ENCODE data around the gene FMN1. TPM values are rescaled to one million over a fixed set of nuclear protein-coding genes. Genes with fewer than 3 reads are reported as not detected.
A peak's percentile ranks its signal among the peaks of the same experiment; 100 is the strongest.

The FMN1 gene
- total RNA-seq, 4 donors from 2014 or later: 5.1 to 13.3 (median 9.0) TPM

- H3K36me3 ChIP-seq: no peaks in the 10 kb centered on the region
- ATAC-seq: no peak
Measured at GRCh38 chr15:33215941-33216872, 21.7 kb upstream of the FMN1 start.

GRCh38 chr15:33211176-33211808, 16.8 kb upstream of the FMN1 start:
- Histone ChIP-seq H3K9me3 (no peaks in the 10 kb centered on the region), H3K4me1 (no peaks in the 10 kb centered on the region), H3K36me3 (no peaks in the 10 kb centered on the region), H3K27me3 (no peaks in the 10 kb centered on the region), H3K4me3 (no peak overlapping the region), H3K27ac (no peak overlapping the region)
- TF ChIP-seq EP300 (IDR thresholded peaks at IDR 0.05) (no peak), CTCF (IDR thresholded peaks at IDR 0.05) (no peak), POLR2AphosphoS5 (IDR thresholded peaks at IDR 0.05) (no peak), POLR2A (IDR thresholded peaks at IDR 0.05) (no peak)
- 49 to 52% methylated on average over 2 to 3 of the region's 3 CpGs for WGBS, 2 donors (ENCODE audit: low coverage in 1 of 2)
- ATAC-seq: no peak

More at GRCh38 chr15:33215941-33216872, 21.7 kb upstream of the FMN1 start:
- no peak overlapping the region for H3K27ac ChIP-seq
- TF ChIP-seq CTCF (IDR thresholded peaks at IDR 0.05) (peak in 1 of 4 experiments; percentile 17), POLR2AphosphoS5 (IDR thresholded peaks at IDR 0.05) (no peak)
- H3K27me3 ChIP-seq: no peaks in the 10 kb centered on the region
- no peaks in the 10 kb centered on the region for H3K4me1 ChIP-seq
- no peaks in the 10 kb centered on the region for H3K9me3 ChIP-seq
- H3K4me3 ChIP-seq: no peak overlapping the region
- 94 to 100% methylated on average over 2 to 3 of the region's 3 CpGs for WGBS, 2 donors (ENCODE audit: low coverage in 1 of 2)

GRCh38 chr15:33209575-33210481, 15.3 kb upstream of the FMN1 start:
- WGBS, 2 donors (ENCODE audit: low coverage in 1 of 2): 71 to 73% methylated on average over 2 of the region's 2 CpGs
- TF ChIP-seq EP300 (IDR thresholded peaks at IDR 0.05) (no peak), POLR2AphosphoS5 (IDR thresholded peaks at IDR 0.05) (no peak), CTCF (IDR thresholded peaks at IDR 0.05) (no peak), POLR2A (IDR thresholded peaks at IDR 0.05) (no peak)

GRCh38 chr15:33207646-33208045, 13.1 kb upstream of the FMN1 start:
- no peak overlapping the region for H3K27ac ChIP-seq
- H3K9me3 ChIP-seq: no peaks in the 10 kb centered on the region
- H3K27me3 ChIP-seq: no peaks in the 10 kb centered on the region
- ATAC-seq: no peak
- H3K4me3 ChIP-seq: no peak overlapping the region
- WGBS, 2 donors (ENCODE audit: low coverage in 1 of 2): 79 to 83% methylated on average over 3 to 4 of the region's 4 CpGs
- H3K36me3 ChIP-seq: no peaks in the 10 kb centered on the region
- no peaks in the 10 kb centered on the region for H3K4me1 ChIP-seq
- TF ChIP-seq POLR2AphosphoS5 (IDR thresholded peaks at IDR 0.05): no peak
- TF ChIP-seq POLR2A (IDR thresholded peaks at IDR 0.05): no peak
- TF ChIP-seq EP300 (IDR thresholded peaks at IDR 0.05): no peak
- TF ChIP-seq CTCF (IDR thresholded peaks at IDR 0.05): no peak

More at GRCh38 chr15:33209575-33210481, 15.3 kb upstream of the FMN1 start:
- Histone ChIP-seq H3K4me3 (no peak overlapping the region), H3K27ac (no peak overlapping the region), H3K4me1 (no peaks in the 10 kb centered on the region), H3K27me3 (no peaks in the 10 kb centered on the region), H3K36me3 (no peaks in the 10 kb centered on the region), H3K9me3 (no peaks in the 10 kb centered on the region)
- ATAC-seq: no peak
